Nephron progenitor cell (in vitro differentiated cells): Measurements from ENCODE around the gene MUC13.

Experiments used
- DNase-seq: peaks from one replicate; pipeline ENCODE4 v3.0.0; 2021
- H3K27ac Mint-ChIP-seq: 2 replicates; pipeline ENCODE4 v1.8.0; 2021; ENCODE audit warnings: mild to moderate bottlenecking, moderate library complexity, mixed read lengths
- H3K27me3 Mint-ChIP-seq: 2 replicates; pipeline ENCODE4 v1.8.0; 2021; ENCODE audit warnings: mild to moderate bottlenecking, low read depth, mixed read lengths; ENCODE audit not compliant: poor library complexity
- H3K36me3 Mint-ChIP-seq: 2 replicates; pipeline ENCODE4 v1.8.0; 2021; ENCODE audit warnings: low read depth, mixed read lengths
- H3K4me1 Mint-ChIP-seq: 2 replicates; pipeline ENCODE4 v1.8.0; 2021; ENCODE audit warnings: mixed read lengths
- H3K4me3 Mint-ChIP-seq: 2 replicates; pipeline ENCODE4 v1.8.0; 2021; ENCODE audit warnings: mild to moderate bottlenecking, moderate library complexity, mixed read lengths
- H3K9me3 Mint-ChIP-seq: 2 replicates; pipeline ENCODE4 v1.8.0; 2021; ENCODE audit warnings: mild to moderate bottlenecking, moderate library complexity, mixed read lengths
- TF ChIP-seq, protein P1 (sequence below): fragments of 200-600 bp; sonication (generic); IDR thresholded peaks from 2 replicates; pipeline ENCODE4 v1.5.0; 2021; ENCODE audit warnings: antibody characterized with exemption

The MUC13 gene

DNA sequence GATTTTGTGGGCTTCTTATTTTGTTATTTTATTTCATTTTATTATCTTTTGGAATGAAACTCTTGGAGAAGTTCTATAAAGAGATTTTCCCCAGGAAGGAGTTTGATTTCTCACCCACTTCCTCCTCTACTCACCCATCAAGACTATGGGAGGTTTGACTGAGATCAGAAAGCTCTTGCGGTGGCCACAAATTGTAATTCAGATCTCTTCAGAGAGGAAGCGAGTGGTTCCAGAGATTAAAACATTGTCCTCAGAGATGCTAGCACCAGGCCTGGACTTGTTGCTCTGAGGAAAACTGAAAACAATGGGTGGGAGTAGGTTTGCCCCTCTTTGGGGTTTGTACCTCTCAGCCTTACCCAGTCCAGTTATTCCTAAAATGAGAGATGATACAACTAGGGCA lies 8.1 kb upstream of the MUC13 start:
- Mint-ChIP-seq H3K27me3 (peaks cover 6% of the 10 kb centered on the region), H3K4me1 (no peaks in the 10 kb centered on the region), H3K27ac (no peak overlapping the region), H3K4me3 (no peak overlapping the region), H3K36me3 (no peaks in the 10 kb centered on the region), H3K9me3 (no peaks in the 10 kb centered on the region)
- DNase-seq, result no peak
- TF ChIP-seq, protein P1, sequence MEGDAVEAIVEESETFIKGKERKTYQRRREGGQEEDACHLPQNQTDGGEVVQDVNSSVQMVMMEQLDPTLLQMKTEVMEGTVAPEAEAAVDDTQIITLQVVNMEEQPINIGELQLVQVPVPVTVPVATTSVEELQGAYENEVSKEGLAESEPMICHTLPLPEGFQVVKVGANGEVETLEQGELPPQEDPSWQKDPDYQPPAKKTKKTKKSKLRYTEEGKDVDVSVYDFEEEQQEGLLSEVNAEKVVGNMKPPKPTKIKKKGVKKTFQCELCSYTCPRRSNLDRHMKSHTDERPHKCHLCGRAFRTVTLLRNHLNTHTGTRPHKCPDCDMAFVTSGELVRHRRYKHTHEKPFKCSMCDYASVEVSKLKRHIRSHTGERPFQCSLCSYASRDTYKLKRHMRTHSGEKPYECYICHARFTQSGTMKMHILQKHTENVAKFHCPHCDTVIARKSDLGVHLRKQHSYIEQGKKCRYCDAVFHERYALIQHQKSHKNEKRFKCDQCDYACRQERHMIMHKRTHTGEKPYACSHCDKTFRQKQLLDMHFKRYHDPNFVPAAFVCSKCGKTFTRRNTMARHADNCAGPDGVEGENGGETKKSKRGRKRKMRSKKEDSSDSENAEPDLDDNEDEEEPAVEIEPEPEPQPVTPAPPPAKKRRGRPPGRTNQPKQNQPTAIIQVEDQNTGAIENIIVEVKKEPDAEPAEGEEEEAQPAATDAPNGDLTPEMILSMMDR, result no peak

DNA sequence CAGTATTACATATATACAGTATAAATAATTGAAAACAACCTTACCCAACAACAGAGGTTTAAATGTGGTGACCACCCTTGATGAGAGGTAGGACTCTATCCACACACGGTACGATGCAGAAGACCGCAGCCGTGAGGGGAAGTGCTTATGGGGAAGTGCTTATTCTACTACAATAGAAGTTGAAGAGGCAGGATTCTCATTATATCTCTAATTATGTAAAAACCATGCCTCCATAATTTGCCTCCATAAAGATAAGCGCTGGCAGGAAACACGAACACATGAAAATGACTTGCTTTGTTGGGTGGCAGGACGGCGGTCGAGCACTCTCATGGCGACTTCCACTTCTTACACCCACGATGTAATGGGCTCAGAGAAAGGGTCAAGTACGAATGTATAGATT lies 7.2 kb upstream of the MUC13 start:
- Mint-ChIP-seq H3K9me3 (peaks cover 3% of the 10 kb centered on the region), H3K4me3 (no peak overlapping the region), H3K36me3 (no peaks in the 10 kb centered on the region), H3K27ac (no peak overlapping the region), H3K27me3 (peaks cover 6% of the 10 kb centered on the region), H3K4me1 (no peaks in the 10 kb centered on the region)
- no peak for DNase-seq
- TF ChIP-seq, protein P1, result no peak

DNA sequence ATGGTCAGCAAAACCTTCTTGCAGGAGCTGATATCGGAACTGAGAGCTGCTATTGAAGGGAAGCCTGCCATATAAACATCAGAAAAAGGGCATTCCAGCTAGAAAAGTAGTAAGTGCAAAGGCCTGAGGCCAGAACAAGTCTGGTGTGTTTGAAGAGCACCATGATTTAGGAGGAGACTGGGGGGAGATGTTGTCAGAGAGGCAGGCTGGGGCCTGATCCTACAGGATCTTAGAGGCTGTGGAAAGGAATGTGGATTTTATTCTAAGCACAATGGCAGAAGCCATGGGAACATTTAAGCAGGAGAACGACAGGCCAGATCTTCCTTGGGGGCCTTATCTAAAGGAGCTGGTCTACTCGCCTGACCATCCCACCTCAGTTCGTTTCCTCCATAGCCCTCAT lies 5.1 kb upstream of the MUC13 start:
- Mint-ChIP-seq H3K4me3 (no peak overlapping the region), H3K9me3 (peaks cover 3% of the 10 kb centered on the region), H3K4me1 (no peaks in the 10 kb centered on the region), H3K36me3 (no peaks in the 10 kb centered on the region), H3K27me3 (peaks cover 9% of the 10 kb centered on the region), H3K27ac (no peak overlapping the region)
- DNase-seq, result no peak
- TF ChIP-seq, protein P1, result no peak

DNA sequence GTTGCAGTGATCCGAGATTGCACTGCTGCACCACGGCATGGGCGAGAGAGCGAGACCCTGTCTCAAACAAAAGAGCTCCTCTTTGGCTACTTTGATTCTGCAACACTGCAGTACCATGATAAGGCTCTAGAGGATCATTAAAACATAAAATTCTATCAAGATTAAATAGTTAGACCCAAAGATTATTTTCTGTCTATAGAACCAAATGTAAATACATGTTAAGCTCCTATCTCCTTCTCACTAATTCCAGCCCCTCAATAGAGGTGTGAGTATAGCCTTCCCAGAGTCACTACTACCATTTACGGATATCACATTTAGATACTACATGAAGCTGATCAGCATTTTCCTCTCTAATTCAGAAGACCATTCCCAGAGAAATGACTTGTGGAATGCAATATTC lies 4.3 kb upstream of the MUC13 start:
- no peaks in the 10 kb centered on the region for H3K4me1 Mint-ChIP-seq
- TF ChIP-seq, protein P1, result no peak
- peaks cover 3% of the 10 kb centered on the region for H3K9me3 Mint-ChIP-seq
- no peak for DNase-seq
- no peak overlapping the region for H3K4me3 Mint-ChIP-seq
- H3K27me3 Mint-ChIP-seq, result peaks cover 10% of the 10 kb centered on the region
- no peaks in the 10 kb centered on the region for H3K36me3 Mint-ChIP-seq
- no peak overlapping the region for H3K27ac Mint-ChIP-seq

DNA sequence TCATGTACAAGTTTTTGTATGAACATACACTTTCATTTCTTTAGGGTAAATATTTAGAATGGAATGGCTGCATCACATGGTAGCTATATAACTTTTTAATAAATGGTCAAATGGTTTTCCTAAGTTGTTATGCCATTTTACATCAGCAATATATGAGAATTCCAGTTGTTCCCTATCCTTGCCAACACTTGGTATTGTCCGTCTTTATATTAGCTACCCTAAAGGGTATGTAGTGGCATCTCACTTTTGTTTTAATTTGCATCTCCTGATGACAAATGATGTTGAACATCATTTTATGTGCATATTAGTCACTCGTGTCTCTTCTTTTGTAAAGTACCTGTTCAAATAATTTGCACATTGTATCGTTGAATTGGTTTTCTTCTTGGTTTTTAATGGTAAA lies 2.5 kb upstream of the MUC13 start:
- H3K27me3 Mint-ChIP-seq, result peaks cover 10% of the 10 kb centered on the region

More for the DNA sequence above, 2.5 kb upstream of the MUC13 start:
- H3K36me3 Mint-ChIP-seq, result no peaks in the 10 kb centered on the region
- H3K4me1 Mint-ChIP-seq, result no peaks in the 10 kb centered on the region
- H3K9me3 Mint-ChIP-seq, result peaks cover 3% of the 10 kb centered on the region
- no peak for DNase-seq
- TF ChIP-seq, protein P1, result no peak
- H3K27ac Mint-ChIP-seq, result no peak overlapping the region
- no peak overlapping the region for H3K4me3 Mint-ChIP-seq
